SK-N-SH (cell line): ENCODE measurements around the gene AGFG2.

ENCODE experiments used
- CTCF ChIP-seq: fragments of 200-600 bp; sonication (generic); IDR thresholded peaks from 2 replicates; pipeline ENCODE4 v1.6.1; 2017; ENCODE audit warnings: antibody characterized with exemption, mild to moderate bottlenecking, moderate library complexity
- EZH2phosphoT487 ChIP-seq: fragments of 200-600 bp; sonication (generic); IDR thresholded peaks from 2 replicates; pipeline ENCODE4 v1.6.1; 2017; ENCODE audit warnings: low read depth, mixed run types, mild to moderate bottlenecking, antibody characterized with exemption, moderate library complexity, borderline replicate concordance
- MEF2A ChIP-seq: IDR thresholded peaks from 2 replicates; pipeline ENCODE4 v1.4.0; 2012; ENCODE audit warnings: low read depth, borderline replicate concordance
- RAD21 ChIP-seq: IDR thresholded peaks from 2 replicates; pipeline ENCODE4 v1.6.1; 2012; ENCODE audit warnings: mild to moderate bottlenecking, low read length
- SIN3A ChIP-seq: IDR thresholded peaks from 2 replicates; pipeline ENCODE4 v1.6.1; 2012; ENCODE audit warnings: low read depth, mild to moderate bottlenecking, low read length, moderate library complexity, borderline replicate concordance
- SMC3 ChIP-seq: IDR thresholded peaks from 2 replicates; pipeline ENCODE4 v1.6.1; 2012; ENCODE audit warnings: low read depth, low read length, improper control_type of control experiment

GRCh38 chr7:100532165-100533022, 6.6 kb upstream of the AGFG2 start:
- TF ChIP-seq MEF2A (no peak), EZH2phosphoT487 (no peak), SMC3 (no peak), SIN3A (no peak), RAD21 (no peak), CTCF (no peak)
